SKM-1 (cell line): ENCODE data around the gene TRPC1.
A peak's percentile ranks its signal among the peaks of the same experiment; 100 is the strongest.
"Not testable (repeated sequence)": the region's sequence is repeated elsewhere in the genome, so short reads cannot be mapped to it uniquely, and the experiment has no call there.

ENCODE experiments used
- DNase-seq: peaks from one replicate; lab custom pipeline; 2025; ENCODE audit not compliant: unreplicated experiment; lab: John Stamatoyannopoulos, UW

Gene TRPC1

DNA sequence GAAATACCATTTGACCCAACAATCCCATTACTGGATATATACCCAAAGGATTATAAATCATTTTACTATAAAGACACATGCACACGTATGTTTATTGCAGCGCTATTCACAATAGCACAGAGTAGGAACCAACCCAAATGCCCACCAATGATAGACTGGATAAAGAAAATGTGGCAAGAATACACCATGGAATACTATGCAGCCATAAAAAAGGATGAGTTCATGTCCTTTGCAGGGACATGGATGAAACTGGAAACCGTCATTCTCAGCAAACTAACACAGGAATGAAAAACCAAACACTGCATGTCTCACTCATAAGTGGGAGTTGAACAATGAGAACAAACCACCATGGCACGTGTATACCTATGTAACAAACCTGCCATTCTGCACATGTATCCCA lies 26.7 kb downstream of the TRPC1 start:
- not testable (repeated sequence) for DNase-seq

DNA sequence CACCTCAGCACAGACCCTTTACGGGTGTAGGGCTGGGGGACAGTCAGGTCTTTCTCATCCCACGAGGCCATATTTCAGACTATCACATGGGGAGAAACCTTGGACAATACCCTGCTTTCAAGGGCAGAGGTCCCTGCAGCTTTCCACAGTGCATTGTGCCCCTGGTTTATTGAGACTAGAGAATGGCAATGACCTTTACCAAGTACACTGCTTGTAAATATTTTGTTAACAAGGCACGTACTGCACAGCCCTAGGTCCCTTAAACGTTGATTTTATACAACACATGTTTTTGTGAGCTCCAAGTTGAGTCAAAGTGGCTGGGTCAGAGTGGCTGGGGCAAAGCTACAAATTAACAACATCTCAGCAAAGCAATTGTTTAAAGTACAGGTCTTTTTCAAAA lies 28.8 kb downstream of the TRPC1 start:
- DNase-seq, result not testable (repeated sequence)

DNA sequence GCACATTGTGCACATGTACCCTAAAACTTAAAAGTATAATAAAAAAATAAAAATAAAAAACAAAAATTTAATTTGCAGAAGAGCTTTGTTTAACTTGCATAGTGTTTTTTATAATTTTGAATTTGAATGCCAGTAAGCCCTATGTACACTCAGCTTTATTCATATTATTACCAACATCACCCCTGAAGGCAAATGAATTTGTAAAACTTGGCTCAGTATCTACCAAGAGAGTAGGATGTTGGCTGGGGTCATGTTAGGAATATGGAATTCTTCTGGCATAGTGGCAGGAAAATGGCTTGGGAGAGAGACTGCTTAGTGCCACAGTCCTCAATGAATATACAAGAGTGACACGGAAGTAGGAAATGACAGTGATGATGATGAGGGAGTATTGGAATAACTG lies 30.7 kb downstream of the TRPC1 start:
- no peak for DNase-seq

DNA sequence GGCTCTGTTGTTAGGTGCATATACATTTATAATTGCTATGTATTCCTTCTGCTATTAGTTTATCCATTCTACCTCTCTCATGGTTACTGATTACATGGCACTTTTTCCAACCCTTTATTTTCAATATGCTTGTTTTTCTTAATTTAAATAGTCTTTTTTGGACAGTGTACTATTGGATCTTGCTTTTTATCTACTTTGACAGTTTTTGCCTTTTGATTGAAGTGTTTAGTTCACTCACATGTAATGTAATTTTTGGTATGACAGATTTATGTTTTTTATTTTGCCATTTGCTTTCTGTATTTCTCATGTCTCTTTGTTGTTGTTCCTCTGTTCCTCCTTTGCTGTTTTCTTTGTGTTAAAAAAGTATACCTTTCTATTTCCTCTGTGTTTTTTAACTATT lies 44.5 kb downstream of the TRPC1 start:
- no peak for DNase-seq

DNA sequence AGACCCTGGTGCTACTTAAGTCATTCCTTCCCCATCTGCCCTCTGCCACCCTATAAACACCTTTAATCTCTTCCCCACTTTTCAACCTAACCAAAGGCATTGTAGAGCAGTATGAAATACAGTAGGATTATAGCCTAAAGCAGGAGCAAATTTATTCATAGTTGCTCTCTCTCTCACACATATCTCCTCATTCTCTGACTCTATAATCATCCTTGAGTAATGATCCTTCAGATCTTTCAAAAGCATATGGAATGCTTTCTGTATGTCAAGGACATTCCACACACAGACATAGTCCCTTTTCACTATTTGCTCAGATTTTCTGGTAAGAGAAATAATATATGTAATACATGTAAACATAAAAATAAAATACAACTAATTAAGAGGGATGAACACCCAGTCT lies 54.1 kb downstream of the TRPC1 start:
- DNase-seq, result no peak

DNA sequence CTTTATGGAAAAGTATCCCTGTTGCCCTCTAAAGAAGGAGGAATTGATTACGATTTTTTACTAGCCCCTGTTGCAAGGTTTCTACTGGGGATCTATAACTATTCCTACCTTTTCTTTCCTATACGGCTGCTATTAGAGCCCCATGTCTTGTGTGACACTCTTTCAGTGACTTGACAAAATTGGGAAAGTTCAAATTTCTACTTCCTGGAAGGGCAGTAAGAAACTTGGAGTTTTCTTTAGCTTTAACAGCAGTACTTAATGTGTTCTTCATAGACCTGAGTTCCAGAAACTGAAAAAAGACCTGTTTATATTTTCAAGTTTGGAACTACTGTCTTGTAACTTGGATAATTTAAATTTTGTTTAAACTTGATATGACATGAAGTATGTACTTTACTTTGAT lies 54.7 kb downstream of the TRPC1 start:
- no peak for DNase-seq

DNA sequence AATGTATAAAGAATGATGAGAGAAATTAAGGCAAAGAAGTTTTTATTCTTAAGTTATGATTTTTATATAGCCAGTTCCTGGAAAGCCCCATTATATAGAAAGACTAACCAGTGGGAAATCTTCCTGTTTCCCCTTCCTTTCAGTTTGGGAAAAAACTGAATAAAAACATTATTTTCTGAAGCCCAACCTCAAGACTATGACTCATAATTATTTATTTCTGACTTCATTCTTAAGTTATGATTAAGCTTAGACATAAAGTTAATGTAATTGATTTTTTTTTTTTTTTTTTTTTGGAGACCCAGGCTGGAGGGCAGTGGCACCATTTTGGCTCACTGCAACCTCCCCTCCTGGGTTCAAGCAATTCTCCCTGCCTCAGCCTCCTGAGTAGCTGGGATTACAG lies 55.8 kb downstream of the TRPC1 start:
- no peak for DNase-seq

DNA sequence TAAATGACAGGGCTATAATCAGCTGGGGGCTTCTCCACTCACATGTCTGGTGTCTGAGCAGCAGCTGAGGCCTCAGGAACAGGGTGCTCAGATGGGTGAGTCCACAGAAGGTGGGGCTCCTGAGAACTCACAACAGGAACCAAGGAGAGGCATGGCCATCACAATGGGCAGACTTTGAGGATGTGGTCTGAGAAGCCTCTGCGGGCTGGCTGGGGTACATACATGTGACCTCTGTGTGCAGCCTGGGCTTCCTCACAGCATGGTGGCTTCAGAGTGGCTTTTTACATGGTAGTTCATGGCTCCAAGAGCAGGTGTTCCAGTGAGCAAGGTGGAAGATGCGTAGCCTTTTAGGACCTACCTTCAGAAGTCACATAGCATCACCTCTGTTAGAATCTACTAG lies 58.8 kb downstream of the TRPC1 start:
- DNase-seq, result no peak

DNA sequence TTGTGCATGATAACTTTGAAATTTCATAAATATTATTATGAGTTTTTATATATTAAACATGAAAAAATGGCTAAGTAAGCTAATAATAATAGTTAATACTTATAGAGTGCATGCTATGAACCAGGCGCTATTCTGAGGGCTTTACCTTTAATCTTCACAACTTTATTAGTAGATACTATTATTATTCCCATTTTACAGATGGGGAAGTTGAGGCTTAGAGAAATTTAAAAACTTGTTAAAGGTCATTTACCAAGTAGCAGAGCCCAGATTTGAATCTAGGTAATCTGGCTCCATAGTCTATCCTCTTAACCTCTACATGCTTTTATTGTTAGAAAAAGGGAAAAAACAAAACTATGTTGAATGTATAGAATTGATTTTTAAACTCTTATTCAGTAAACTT lies 60.4 kb downstream of the TRPC1 start:
- no peak for DNase-seq

DNA sequence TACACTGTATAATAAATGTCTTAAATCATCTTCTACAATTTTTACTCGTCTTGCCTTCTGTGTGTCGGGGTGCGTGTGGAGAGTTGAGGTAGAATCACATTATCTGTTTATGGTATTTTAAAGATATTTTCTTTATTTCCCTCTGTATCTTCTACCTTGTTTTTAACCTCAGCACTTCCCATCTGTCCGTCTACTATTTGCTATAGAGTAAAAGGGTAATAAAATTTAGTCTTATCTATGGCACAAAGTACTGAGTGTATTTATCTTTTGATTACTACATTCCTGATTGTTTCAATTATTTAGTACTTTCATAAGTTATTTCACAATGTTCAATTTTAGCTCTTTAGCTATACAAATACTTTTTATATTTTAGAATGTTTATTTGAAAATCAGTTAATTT lies 62.2 kb downstream of the TRPC1 start:
- no peak for DNase-seq

DNA sequence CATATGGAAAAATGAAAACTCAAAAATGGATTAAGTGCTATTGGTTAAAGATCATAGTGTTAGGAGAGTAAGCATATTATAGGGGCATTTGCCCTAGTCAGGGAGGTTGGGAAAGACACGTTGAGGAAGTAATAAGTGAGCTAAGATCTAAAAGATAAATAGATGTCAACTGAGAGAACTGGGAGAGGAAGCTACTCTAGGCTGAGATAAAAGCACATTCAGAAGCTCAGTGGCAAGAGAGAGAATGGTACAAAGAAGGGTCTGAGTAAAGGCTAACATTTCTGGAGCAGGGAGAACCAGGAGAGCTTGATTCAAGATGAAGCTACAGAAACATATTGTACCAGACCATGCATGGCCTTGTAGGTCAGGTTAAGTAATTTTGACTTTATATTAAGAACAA lies 63.9 kb downstream of the TRPC1 start:
- DNase-seq, result peak; percentile 75

DNA sequence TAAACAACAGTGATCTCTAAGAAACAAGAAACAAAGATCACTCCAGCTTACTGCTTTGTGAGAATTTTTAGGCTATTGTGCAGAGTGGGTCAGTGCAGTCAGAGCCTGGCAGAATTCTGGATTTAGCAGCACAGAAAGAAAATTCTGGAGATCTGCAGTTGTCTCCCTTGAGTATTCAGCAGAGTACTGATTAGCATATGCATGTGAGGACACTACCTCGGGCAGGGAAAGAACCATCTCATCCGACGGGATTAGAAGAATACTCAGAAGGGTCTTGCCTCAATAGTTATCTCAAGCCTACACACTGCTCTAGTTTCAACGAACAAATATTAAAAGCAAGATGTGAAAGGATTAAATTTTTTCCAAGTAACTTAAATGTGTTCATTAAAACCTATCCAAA lies 70.7 kb downstream of the TRPC1 start:
- DNase-seq, result no peak

DNA sequence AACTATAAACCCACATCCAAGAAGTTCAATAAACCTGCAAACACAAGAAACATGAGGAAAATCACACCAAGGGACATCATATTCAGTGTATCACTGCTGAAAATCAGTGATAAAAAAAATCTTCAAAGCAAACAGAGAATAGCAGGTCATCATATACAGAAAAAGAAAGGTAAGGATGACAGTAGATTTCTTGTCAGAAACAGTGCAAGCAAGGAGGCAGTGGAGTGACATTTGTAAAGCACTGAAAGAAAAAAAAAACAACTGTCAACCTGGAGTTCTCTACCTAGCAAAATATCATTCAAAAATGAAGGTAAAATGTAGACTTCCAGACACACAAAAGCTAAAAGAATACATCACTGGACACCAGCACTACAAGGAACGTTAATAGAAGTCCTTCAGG lies 71.5 kb downstream of the TRPC1 start:
- no peak for DNase-seq

DNA sequence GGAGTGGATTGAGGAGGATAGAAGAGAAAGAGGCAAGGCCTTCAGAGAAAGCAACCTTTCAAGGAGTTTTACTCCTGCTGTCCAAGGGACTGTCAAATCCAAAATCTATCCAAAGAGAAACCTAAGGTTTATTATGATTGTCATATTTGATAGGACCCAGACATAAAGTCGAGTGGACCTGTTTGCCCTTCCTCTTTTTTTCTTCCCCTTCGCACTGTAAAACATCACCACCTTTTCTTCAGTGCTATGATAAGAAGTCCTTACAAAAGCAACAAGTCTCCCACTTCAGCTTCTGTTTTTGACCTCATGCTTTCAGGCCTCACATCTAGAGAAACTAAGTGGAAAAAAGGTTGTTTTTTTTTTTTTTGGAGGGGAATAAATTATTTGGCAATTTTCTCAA lies 73.0 kb downstream of the TRPC1 start:
- no peak for DNase-seq

DNA sequence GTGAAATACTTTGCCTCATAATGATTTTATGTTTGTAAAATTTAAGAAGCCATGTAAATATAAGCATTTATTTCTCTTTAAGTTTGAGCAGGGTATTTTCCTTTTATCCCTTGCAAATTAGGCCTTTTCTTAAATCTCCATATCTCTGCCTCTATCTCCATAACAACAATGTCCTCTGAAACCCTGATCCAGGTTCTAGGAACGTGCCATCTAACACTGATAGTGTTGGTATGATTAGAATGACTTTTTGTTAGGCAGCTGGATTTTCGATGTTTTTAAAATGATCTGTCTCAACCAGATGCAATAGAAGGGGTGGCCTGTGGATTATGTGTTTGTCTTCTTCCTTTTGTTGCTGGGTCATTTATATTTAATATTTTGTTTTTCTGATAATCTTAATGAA lies 77.9 kb downstream of the TRPC1 start:
- no peak for DNase-seq

DNA sequence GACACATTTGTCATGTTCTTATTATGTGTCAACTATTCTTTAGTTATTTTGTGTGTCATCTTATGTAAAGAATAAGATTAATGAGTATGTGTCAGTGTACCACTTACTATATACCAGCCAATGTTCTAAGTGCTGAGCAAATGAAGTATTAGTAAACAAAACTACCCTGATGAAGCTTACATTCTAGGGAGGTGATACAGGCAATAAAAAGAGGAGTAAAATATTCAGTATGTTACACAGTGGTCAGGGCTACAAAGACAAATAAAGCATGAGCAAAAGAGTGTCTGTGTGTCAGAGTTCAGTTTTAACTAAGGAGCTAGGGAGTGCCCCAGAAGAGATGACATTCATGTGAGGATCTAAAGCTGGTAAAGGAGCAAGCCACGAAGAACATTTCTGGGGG lies 79.1 kb downstream of the TRPC1 start:
- no peak for DNase-seq

DNA sequence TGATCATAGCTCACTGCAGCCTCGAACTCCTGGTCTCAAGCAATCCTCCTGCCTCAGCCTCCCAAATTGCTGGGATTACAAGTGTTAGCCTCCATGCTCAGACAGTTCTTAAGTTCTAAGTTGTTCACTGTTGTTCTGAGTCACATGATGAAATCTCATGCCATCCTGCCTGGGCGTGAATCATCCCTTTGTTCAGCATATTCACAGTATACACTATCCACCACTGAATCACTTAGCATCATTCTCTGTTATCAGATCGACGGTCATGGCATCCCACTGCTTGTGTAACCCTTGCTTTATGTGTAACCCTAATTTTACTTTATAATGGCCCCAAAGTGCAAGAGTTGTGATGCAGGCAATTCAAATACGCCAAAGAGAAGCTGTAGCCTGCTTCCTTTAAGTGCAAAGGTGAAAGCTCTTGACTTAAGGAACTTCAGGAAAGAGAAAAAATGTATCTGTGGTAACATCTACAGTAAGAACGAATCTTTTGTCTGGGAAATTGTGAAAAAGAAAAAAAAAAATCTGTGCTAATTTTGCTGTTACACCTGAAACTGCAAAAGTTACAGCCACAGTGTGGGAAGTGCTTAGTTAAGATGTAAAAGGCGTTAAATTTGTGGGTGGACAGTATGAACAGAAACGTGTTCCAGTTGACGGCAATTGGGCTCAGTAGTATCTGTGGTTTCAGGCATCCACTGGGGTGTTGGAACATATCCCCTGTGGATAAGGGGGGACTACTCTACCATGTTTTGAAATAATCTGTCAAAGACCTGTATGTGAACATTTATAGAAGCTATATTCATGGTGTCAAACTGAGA lies 84.5 kb downstream of the TRPC1 start:
- no peak for DNase-seq

DNA sequence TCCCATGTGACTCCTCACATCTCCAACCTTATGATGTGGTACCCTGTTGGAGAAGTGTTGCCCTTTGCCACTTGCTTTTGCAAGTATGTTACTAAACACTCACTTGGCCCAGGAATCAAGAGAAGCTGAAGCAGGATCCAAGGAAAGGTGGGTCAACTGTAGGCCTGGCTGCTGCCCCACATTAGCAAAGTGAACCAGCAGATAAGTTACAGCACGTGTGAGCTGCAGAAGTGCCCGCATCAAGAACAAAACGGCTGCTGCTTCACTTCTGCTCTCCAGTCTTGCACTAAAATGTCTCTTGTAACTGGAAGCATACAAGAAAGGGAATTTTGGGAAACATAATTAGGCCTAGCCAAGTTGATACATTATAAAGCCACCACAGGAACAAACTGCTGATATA lies 85.4 kb downstream of the TRPC1 start:
- no peak for DNase-seq

DNA sequence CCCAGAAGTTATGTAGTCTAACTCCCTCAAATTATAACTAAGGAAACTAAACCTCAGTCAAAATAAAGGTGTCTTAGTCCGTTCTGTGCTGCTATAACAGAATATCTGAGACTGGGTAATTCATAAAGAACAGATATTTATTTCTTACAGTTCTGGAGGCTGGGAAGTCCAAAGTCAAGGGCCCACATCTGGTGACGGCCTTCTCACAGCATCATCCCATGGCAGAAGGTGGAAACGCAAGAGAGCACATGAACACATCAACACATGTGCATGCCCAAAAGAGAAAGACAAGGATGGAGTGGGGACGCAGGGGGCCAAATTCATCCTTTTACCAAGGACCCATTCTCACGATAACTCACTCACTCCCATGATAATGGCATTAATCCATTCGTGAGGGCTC lies 92.0 kb downstream of the TRPC1 start:
- no peak for DNase-seq

DNA sequence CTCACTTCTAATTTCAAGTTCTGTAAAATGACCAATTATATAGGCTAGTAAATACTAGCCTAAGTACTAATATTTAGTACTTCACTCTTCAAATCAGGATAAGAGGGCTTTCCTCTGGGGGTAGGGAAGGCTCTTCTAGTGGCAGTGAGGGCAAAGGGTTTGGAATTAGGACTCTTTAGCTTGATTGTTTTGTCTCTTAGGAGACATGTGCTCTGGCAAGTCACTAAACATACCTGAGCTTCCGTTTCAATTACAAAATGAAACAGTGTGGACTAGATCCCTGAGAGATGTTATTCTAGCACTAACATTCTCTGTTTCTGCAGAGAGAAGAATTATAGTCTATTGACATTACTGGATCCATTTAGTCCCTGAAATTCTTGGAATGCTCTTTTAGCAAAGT lies 93.5 kb downstream of the TRPC1 start:
- DNase-seq, result no peak

DNA sequence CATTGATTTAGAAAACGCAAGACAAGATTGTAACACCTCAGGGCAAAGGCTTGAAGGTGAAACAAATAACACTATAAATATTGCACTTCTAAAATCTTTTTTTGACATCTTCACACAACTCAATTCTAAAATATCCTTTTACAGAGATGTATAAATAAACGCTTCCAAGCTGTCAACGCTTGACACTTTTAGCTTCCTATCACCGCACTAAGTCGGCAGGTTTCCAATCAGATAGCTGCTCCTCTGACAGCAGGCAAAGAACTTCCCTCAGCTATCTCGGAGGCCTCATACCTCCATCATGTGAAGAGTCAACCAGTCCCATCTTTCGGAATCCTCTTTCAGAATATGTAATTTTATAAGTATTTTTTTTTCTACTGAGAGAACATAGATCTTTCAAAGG lies 94.1 kb downstream of the TRPC1 start:
- no peak for DNase-seq

DNA sequence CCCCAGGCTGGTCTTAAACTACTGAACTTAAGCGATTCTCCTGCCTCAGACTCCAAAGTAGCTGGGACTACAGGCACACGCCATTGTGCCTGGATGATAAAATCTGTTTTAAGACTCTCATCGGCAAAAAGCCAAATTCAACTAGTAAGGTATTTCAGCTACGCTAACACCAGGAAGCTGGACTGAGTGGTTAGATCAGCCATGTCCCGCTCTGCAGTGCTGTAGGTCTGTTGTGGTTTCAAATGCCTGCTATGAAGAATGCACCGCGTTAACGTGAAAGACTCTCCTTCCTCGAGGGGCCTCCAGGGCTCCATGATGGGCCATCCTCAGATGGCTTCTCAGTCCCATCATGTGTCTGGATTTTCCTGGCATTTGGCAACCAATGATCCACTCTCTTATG lies 94.8 kb downstream of the TRPC1 start:
- no peak for DNase-seq

DNA sequence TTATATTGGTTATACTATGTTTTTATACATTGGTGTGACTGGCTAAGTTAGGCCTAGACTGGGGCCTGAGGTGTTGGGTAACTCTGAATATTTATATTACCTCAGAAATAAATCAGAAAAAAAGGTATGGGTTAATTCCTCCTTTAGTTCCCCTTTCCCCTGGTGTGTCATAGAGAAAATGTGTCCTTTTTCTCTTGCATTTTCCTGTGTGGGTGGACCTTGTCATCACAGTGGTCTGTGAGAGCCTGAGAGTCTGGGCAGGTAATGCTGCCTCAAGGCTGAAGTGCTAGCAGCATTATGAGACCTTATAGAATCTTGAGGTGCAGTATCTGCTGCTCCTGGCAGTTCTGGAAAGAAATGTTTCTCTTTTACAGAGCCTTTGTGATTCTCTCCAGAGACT lies 95.3 kb downstream of the TRPC1 start:
- no peak for DNase-seq
